Measurements from ENCODE around the gene IKZF3.

GRCh38 chr17:39776252-39776651, 87.9 kb downstream of the IKZF3 start:
- TF ChIP-seq, protein P1, sequence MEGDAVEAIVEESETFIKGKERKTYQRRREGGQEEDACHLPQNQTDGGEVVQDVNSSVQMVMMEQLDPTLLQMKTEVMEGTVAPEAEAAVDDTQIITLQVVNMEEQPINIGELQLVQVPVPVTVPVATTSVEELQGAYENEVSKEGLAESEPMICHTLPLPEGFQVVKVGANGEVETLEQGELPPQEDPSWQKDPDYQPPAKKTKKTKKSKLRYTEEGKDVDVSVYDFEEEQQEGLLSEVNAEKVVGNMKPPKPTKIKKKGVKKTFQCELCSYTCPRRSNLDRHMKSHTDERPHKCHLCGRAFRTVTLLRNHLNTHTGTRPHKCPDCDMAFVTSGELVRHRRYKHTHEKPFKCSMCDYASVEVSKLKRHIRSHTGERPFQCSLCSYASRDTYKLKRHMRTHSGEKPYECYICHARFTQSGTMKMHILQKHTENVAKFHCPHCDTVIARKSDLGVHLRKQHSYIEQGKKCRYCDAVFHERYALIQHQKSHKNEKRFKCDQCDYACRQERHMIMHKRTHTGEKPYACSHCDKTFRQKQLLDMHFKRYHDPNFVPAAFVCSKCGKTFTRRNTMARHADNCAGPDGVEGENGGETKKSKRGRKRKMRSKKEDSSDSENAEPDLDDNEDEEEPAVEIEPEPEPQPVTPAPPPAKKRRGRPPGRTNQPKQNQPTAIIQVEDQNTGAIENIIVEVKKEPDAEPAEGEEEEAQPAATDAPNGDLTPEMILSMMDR (conservative IDR thresholded peaks at IDR 0.05; ENCODE audit: low read depth, low read length), result no peak
- TF ChIP-seq EZH2 (IDR thresholded peaks at IDR 0.05; ENCODE audit: low read length, unreplicated experiment), result no peak
